ENCODE data around the gene ARHGAP6. TPM values are rescaled to one million over a fixed set of nuclear protein-coding genes. Genes with fewer than 3 reads are reported as not detected.

The ARHGAP6 gene
- total and polyA plus RNA-seq, 2 of the 4 experiments (the other 2 are of a cell fraction), result 1.4 to 1.8 TPM

DNA sequence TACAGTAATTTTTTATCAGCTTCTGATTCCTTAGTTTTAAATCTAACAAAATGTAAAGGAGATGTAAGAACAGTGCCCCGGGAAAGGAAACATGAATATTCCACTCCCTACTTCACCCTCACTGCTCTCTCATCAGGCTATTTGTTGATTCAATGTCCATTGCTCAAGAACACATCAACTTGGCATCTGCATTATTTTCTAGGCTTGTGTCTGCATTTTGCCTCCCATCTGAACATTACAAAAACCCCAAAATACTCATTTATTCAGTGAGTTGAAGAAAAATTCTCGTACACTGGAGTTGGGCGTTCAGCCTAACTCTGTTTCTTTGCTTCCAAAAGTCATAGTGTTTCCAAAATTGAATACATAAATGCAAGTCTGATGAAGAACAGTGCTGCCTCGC lies 25.6 kb downstream of the ARHGAP6 start:
- no peaks in the 10 kb centered on the region for H3K9me3 ChIP-seq (ENCODE audit: control insufficient read depth, insufficient read depth, low read length)
- H4K5ac ChIP-seq (ENCODE audit: low read depth, low read length), result no peak overlapping the region
- intact Hi-C loops (cut with micrococcal nuclease) (no loop called here), in situ Hi-C loops (cut with MboI; ENCODE audit: low sequenced_read_pairs) (no loop called here), dilution Hi-C loops (cut with HindIII; ENCODE audit: low sequenced_read_pairs, unreplicated experiment) (no loop called here)
- ChIA-PET POLR2A (ENCODE audit: unreplicated experiment) (no interaction called here), CTCF (no interaction called here)
- DNase-seq (no peak), ATAC-seq (ENCODE audit: low read depth) (no peak; the same call in 1 of the 2 replicates)
- H4K20me1 ChIP-seq (ENCODE audit: insufficient read depth, low read length), result no peaks in the 10 kb centered on the region
- H3K4me2 ChIP-seq (ENCODE audit: low read depth, low read length), result no peak overlapping the region
- H4K91ac ChIP-seq (ENCODE audit: insufficient read depth, low read depth, low read length), result no peak overlapping the region
- no peak overlapping the region for H3K9ac ChIP-seq (ENCODE audit: low read depth, low read length)
- H2AK9ac ChIP-seq (replicated peaks; ENCODE audit: low read depth, low read length, poor library complexity), result no peak overlapping the region
- no peaks in the 10 kb centered on the region for H3K36me3 ChIP-seq (ENCODE audit: control insufficient read depth, insufficient read depth, low read length)
- no peak overlapping the region for H2BK20ac ChIP-seq (ENCODE audit: low read depth, low read length)
- H3K14ac ChIP-seq (replicated peaks; ENCODE audit: low read depth, low read length), result no peak overlapping the region
- no peak overlapping the region for H2AK5ac ChIP-seq (ENCODE audit: low read depth, low read length)
- no CpG with 5 or more reads among the region's 4 CpGs for WGBS, 2 experiments (ENCODE audit: extremely low coverage in 2 of 2, insufficient read length in 1 of 2)
- H3K18ac ChIP-seq (ENCODE audit: low read depth, low read length), result no peak overlapping the region
- no peak overlapping the region for H2BK5ac ChIP-seq (ENCODE audit: low read depth, low read length, poor library complexity, severe bottlenecking)
- no peaks in the 10 kb centered on the region for H3K4me1 ChIP-seq (ENCODE audit: control insufficient read depth, insufficient read depth, low read length)
- H2BK15ac ChIP-seq (ENCODE audit: low read depth, low read length), result no peak overlapping the region
- BruUV-seq (replicated peaks), result no TSS peak
- H3K23ac ChIP-seq (ENCODE audit: low read depth, low read length), result no peak overlapping the region
- no peak for TF ChIP-seq POLR2A (IDR thresholded peaks at IDR 0.05; ENCODE audit: low read depth, low read length)
- TF ChIP-seq MAZ (IDR thresholded peaks at IDR 0.05; ENCODE audit: borderline replicate concordance, low read depth, low read length), result no peak
- TF ChIP-seq CEBPB (IDR thresholded peaks at IDR 0.05; ENCODE audit: low read depth, low read length), result no peak
- no peak for TF ChIP-seq BHLHE40 (IDR thresholded peaks at IDR 0.05; ENCODE audit: low read depth, low read length)
- no peak for TF ChIP-seq MXI1 (IDR thresholded peaks at IDR 0.05; ENCODE audit: borderline replicate concordance, low read depth, low read length)
- no peak for TF ChIP-seq CHD1 (IDR thresholded peaks at IDR 0.05; ENCODE audit: low read depth, low read length)
- no peak for TF ChIP-seq FOS (IDR thresholded peaks at IDR 0.05; ENCODE audit: low read depth, low read length)
- TF ChIP-seq NFE2L2 (IDR thresholded peaks at IDR 0.05; ENCODE audit: low read depth, low read length), result no peak
- H4K8ac ChIP-seq (ENCODE audit: low read depth in 2 of 2, low read length in 2 of 2), result no peak overlapping the region
- H2BK120ac ChIP-seq (ENCODE audit: low read depth, low read length), result no peak overlapping the region
- no peaks in the 10 kb centered on the region for H3K79me1 ChIP-seq (ENCODE audit: low read depth in 1 of 2, low read length in 2 of 2)
- H3K56ac ChIP-seq (ENCODE audit: extremely low read depth, insufficient read depth, low read length), result no peak overlapping the region
- no peaks in the 10 kb centered on the region; the same call in 1 of the 2 replicates for H3K27me3 ChIP-seq (ENCODE audit: control insufficient read depth, insufficient read depth, low read length)
- no peak overlapping the region for H2AFZ ChIP-seq (replicated peaks; ENCODE audit: low read length, poor library complexity)
- H3K4me3 ChIP-seq (ENCODE audit: insufficient read depth, low read depth, low read length), result no peak overlapping the region
- no peak overlapping the region for H3K27ac ChIP-seq (ENCODE audit: insufficient read depth, low read length)
- no peaks in the 10 kb centered on the region for H3K9me1 ChIP-seq (ENCODE audit: insufficient read depth, low read length)
- no peak overlapping the region for H3K4ac ChIP-seq (ENCODE audit: low read depth, low read length)
